IPS DF 6.9 (cell line): ENCODE results near the gene POU5F1.

Source experiments
- DNase-seq: peaks from one replicate; pipeline ENCODE4 v3.0.0-alpha.2; 2013; ENCODE audit warnings: low read depth, low spot score
- H3K27ac ChIP-seq: one replicate; pipeline ENCODE4 v1.5.1; 2013; ENCODE audit warnings: low read length, control low read depth
- H3K27me3 ChIP-seq: 2 replicates; pipeline ENCODE4 v1.6.1; 2013; ENCODE audit warnings: mild to moderate bottlenecking, low read length; ENCODE audit not compliant: control insufficient read depth, insufficient read depth
- H3K36me3 ChIP-seq: 2 replicates; pipeline ENCODE4 v1.6.1; 2013; ENCODE audit warnings: low read length; ENCODE audit not compliant: control insufficient read depth, insufficient read depth
- H3K4me1 ChIP-seq: 2 replicates; pipeline ENCODE4 v1.6.1; 2013; ENCODE audit warnings: low read length; ENCODE audit not compliant: control insufficient read depth, insufficient read depth
- H3K4me3 ChIP-seq: 2 replicates; pipeline ENCODE4 v1.5.1; 2013; ENCODE audit warnings: mild to moderate bottlenecking, low read length
- H3K9me3 ChIP-seq: 2 replicates; pipeline ENCODE4 v1.6.1; 2013; ENCODE audit warnings: low read length, inconsistent platforms; ENCODE audit not compliant: control insufficient read depth, insufficient read depth
- WGBS: extraction: QIAGEN DNeasy Blood & Tissue Kit; methylation state at CpG from one replicate; pipeline ENCODE4 v1.1.7; 2013; ENCODE audit warnings: mixed read lengths, missing lambda C conversion rate; ENCODE audit not compliant: insufficient read length, insufficient coverage; 5-methylcytosine and 5-hydroxymethylcytosine counted together

Gene POU5F1

GRCh38 chr6:31114970-31115849 lies 55.3 kb downstream of the POU5F1 start:
- DNase-seq: no peak
- Histone ChIP-seq H3K27me3 (no peaks in the 10 kb centered on the region), H3K36me3 (no peaks in the 10 kb centered on the region), H3K27ac (no peak overlapping the region), H3K4me3 (no peak overlapping the region), H3K9me3 (no peaks in the 10 kb centered on the region), H3K4me1 (peaks cover 6% of the 10 kb centered on the region)
- WGBS: no CpG with 5 or more reads among the region's 9 CpGs

- Histone ChIP-seq H3K27me3 (no peaks in the 10 kb centered on the region), H3K27ac (no peak within 1 kb of the TSS), H3K4me1 (peaks cover 9% of the 10 kb centered on the region)
These were observed 56.0 kb downstream of the POU5F1 start, which contains the start of gene PSORS1C1 for GRCh38 chr6:31114541-31114878. PSORS1C1 (plus strand) TSS chr6:31114800; CDS start chr6:31129633, 14,833 bp downstream.

More at GRCh38 chr6:31114541-31114878, 56.0 kb downstream of the POU5F1 start, which contains the start of gene PSORS1C1:
- no peak for DNase-seq
- Histone ChIP-seq H3K36me3 (no peaks in the 10 kb centered on the region), H3K9me3 (no peaks in the 10 kb centered on the region), H3K4me3 (no peak within 1 kb of the TSS)
- no CpG with 5 or more reads among the region's 3 CpGs for WGBS
